B cell (primary cell): ENCODE measurements around the gene ANKRD10. TPM values are rescaled to one million over a fixed set of nuclear protein-coding genes. Genes with fewer than 3 reads are reported as not detected.

ENCODE experiments used
- ATAC-seq: fragments of 200-7000 bp; cut with Tn5 transposase; one replicate; pipeline ENCODE4 v1.10.0; 2021; ENCODE audit warnings: low read depth, mild to moderate bottlenecking, moderate number of reproducible peaks, moderate library complexity
- CTCF ChIA-PET: fragments of 350-600 bp; sonication (Branson Sonifier 250); formaldehyde crosslinking; loops from one replicate; lab custom pipeline; 2021; ENCODE audit warnings: antibody characterized with exemption, inconsistent platforms; lab: Charles Lee
- POLR2A ChIA-PET: fragments of 350-600 bp; sonication (Branson Sonifier 250); formaldehyde crosslinking; loops from one replicate; lab custom pipeline; 2021; ENCODE audit warnings: antibody characterized with exemption; lab: Charles Lee
- DNase-seq: peaks from one replicate; pipeline ENCODE4 v3.0.0; 2013
- H2AFZ ChIP-seq: 2 replicates; pipeline ENCODE4 v1.6.1; 2012; ENCODE audit warnings: mild to moderate bottlenecking, low read depth, low read length; ENCODE audit not compliant: insufficient read depth, poor library complexity, severe bottlenecking
- H3K27ac ChIP-seq, 2 donors: 1 replicate in 1 of 2; 2 replicates in 1 of 2; pipeline ENCODE4 v1.5.1; 2012 to 2013; ENCODE audit warnings: low read length in 2 of 2, mild to moderate bottlenecking in 2 of 2, moderate library complexity in 1 of 2
- H3K27me3 ChIP-seq, 4 experiments: fragments of 200-600 bp in 1 of 4; sonication (generic) in 1 of 4; replicated peaks in 1 of 4; 1 replicate in 2 of 4; 2 replicates in 2 of 4; pipeline versions ENCODE4 v1.6.1 to v1.7.0; 2013 to 2016; ENCODE audit warnings: low read length in 3 of 4, mild to moderate bottlenecking in 2 of 4, mixed read lengths in 1 of 4, moderate library complexity in 1 of 4; ENCODE audit not compliant: insufficient read depth in 4 of 4, control insufficient read depth in 3 of 4; ENCODE audit errors: control extremely low read depth in 1 of 4
- H3K36me3 ChIP-seq, 2 experiments: replicated peaks in 1 of 2; 1 replicate in 1 of 2; 2 replicates in 1 of 2; pipeline versions ENCODE4 v1.6.1 to v1.7.1; 2013; ENCODE audit warnings: low read length in 1 of 2; ENCODE audit not compliant: insufficient read depth in 2 of 2, control insufficient read depth in 1 of 2; ENCODE audit errors: control extremely low read depth in 1 of 2, extremely low read depth in 1 of 2
- H3K4me1 ChIP-seq, 2 donors: fragments of 200-600 bp in 1 of 2; sonication (generic) in 1 of 2; 1 replicate in 1 of 2; 2 replicates in 1 of 2; pipeline versions ENCODE4 v1.5.1 to v1.6.1; 2013 to 2017; ENCODE audit warnings: low read length in 2 of 2; ENCODE audit not compliant: control insufficient read depth in 2 of 2, insufficient read depth in 2 of 2
- H3K4me2 ChIP-seq: replicated peaks from 2 replicates; pipeline ENCODE3; 2012; ENCODE audit warnings: mild to moderate bottlenecking, low read depth, low read length; ENCODE audit not compliant: poor library complexity, severe bottlenecking
- H3K4me3 ChIP-seq, 5 experiments: fragments of 200-600 bp in 1 of 5; sonication (generic) in 1 of 5; 1 replicate in 3 of 5; 2 replicates in 2 of 5; pipeline versions ENCODE4 v1.5.1 to v1.7.0; 2011 to 2016; ENCODE audit warnings: low read length in 4 of 5, mild to moderate bottlenecking in 4 of 5, low read depth in 2 of 5, control low read depth in 1 of 5, moderate library complexity in 1 of 5; ENCODE audit not compliant: insufficient read depth in 1 of 5; ENCODE audit errors: control extremely low read depth in 1 of 5, extremely low read depth in 1 of 5
- H3K79me2 ChIP-seq: fragments of 200-600 bp; sonication (generic); one replicate; pipeline ENCODE4 v1.6.0; 2016; ENCODE audit warnings: low read length; ENCODE audit not compliant: control insufficient read depth, insufficient read depth
- H3K9ac ChIP-seq: fragments of 200-600 bp; sonication (generic); 2 replicates; pipeline ENCODE4 v1.6.1; 2017; ENCODE audit warnings: mild to moderate bottlenecking, low read length, moderate library complexity
- H3K9me3 ChIP-seq, 3 donors: one replicate each; pipeline versions ENCODE4 v1.6.1 to v1.7.1; 2013; ENCODE audit warnings: low read length in 2 of 3; ENCODE audit not compliant: control insufficient read depth in 2 of 3, insufficient read depth in 1 of 3; ENCODE audit errors: control extremely low read depth in 1 of 3
- H4K20me1 ChIP-seq: 2 replicates; pipeline ENCODE4 v1.6.0; 2012; ENCODE audit warnings: mild to moderate bottlenecking, low read length; ENCODE audit not compliant: insufficient read depth, control insufficient read depth, poor library complexity, severe bottlenecking
- H3K27ac Mint-ChIP-seq: one replicate; pipeline ENCODE4 v1.8.0; 2021; ENCODE audit warnings: mixed read lengths
- H3K27me3 Mint-ChIP-seq: one replicate; pipeline ENCODE4 v1.8.0; 2021; ENCODE audit warnings: mixed read lengths
- H3K4me1 Mint-ChIP-seq: one replicate; pipeline ENCODE4 v1.8.0; 2021; ENCODE audit warnings: mixed read lengths
- H3K4me3 Mint-ChIP-seq: one replicate; pipeline ENCODE4 v1.8.0; 2021; ENCODE audit warnings: mixed read lengths
- H3K9me3 Mint-ChIP-seq: one replicate; pipeline ENCODE4 v1.8.0; 2022; ENCODE audit warnings: mixed read lengths; ENCODE audit not compliant: insufficient read depth
- EZH2 ChIP-seq: IDR thresholded peaks from 2 replicates; pipeline ENCODE4 v1.6.1; 2012; ENCODE audit warnings: borderline replicate concordance, low read depth, mild to moderate bottlenecking, moderate library complexity, low read length; ENCODE audit not compliant: insufficient read depth, poor library complexity, severe bottlenecking
- WGBS: methylation state at CpG from one replicate; pipeline ENCODE4 v1.1.5; 2013; ENCODE audit warnings: missing lambda C conversion rate; ENCODE audit not compliant: insufficient coverage; 5-methylcytosine and 5-hydroxymethylcytosine counted together
- intact Hi-C: fragments of 100-400 bp; cut with micrococcal nuclease; formaldehyde crosslinking; loops from one replicate; pipeline ENCODE4 v1.10.0; 2022
- polyA plus RNA-seq: library from polyadenylated mRNA; depleted of rRNA; stranded (reverse); fragments of >200 nt; gene quantifications from 2 replicates; pipeline ENCODE4 v1.2.3, GENCODE V29; 2012
- total RNA-seq, 2 donors: library from RNA; stranded (reverse); fragments of 120-200 nt in 1 of 2; gene quantifications; 1 replicate in 1 of 2; 2 replicates in 1 of 2; pipeline versions ENCODE4 v1.2.3 to v1.2.4, GENCODE V29; 2013 to 2022
- TF ChIP-seq, protein P1 (sequence below): fragments of 200-600 bp; IDR thresholded peaks from one replicate; pipeline ENCODE4 v1.8.0; 2022; ENCODE audit warnings: antibody characterized with exemption, mild to moderate bottlenecking

Gene ANKRD10
- total and polyA plus RNA-seq, 2 donors (not counting 1 experiment from before 2014, with no cell fraction given): 142 to 256 TPM

DNA sequence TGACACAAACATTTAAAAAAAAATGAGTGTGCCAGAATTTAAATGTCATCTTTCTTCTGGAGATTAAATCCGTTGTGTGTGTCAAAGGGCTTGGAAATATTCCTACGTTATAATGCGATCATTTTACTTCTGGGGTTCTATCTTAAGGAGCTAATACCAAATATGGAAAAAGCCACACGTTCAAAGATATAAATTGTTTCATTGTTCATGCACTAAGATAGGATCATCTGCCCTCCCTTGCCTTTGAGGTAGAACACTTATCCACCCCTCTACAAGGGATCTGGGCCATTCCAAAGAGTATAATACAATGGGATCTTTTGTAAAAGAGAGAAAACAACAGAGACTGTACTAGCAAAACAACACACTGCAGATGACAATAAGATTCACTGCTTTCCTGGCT is 64.9 kb downstream of the ANKRD10 start:
- no peak overlapping the region for H3K27ac Mint-ChIP-seq
- no peaks in the 10 kb centered on the region for H3K36me3 ChIP-seq
- H3K79me2 ChIP-seq: no peaks in the 10 kb centered on the region
- H3K9me3 Mint-ChIP-seq: no peaks in the 10 kb centered on the region
- CTCF ChIA-PET: no interaction called here
- WGBS: no CpG with 5 or more reads among the region's 4 CpGs
- ATAC-seq (no peak), DNase-seq (no peak)
- H4K20me1 ChIP-seq: no peaks in the 10 kb centered on the region
- no peak overlapping the region for H3K4me3 Mint-ChIP-seq
- H3K4me3 ChIP-seq: no peak overlapping the region
- peaks cover 35% of the 10 kb centered on the region for H3K27me3 Mint-ChIP-seq
- no peaks in the 10 kb centered on the region for H3K4me1 ChIP-seq
- no peaks in the 10 kb centered on the region for H3K9me3 ChIP-seq
- TF ChIP-seq, protein P1, sequence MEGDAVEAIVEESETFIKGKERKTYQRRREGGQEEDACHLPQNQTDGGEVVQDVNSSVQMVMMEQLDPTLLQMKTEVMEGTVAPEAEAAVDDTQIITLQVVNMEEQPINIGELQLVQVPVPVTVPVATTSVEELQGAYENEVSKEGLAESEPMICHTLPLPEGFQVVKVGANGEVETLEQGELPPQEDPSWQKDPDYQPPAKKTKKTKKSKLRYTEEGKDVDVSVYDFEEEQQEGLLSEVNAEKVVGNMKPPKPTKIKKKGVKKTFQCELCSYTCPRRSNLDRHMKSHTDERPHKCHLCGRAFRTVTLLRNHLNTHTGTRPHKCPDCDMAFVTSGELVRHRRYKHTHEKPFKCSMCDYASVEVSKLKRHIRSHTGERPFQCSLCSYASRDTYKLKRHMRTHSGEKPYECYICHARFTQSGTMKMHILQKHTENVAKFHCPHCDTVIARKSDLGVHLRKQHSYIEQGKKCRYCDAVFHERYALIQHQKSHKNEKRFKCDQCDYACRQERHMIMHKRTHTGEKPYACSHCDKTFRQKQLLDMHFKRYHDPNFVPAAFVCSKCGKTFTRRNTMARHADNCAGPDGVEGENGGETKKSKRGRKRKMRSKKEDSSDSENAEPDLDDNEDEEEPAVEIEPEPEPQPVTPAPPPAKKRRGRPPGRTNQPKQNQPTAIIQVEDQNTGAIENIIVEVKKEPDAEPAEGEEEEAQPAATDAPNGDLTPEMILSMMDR: no peak
- no peak for TF ChIP-seq EZH2
- no peak overlapping the region for H3K9ac ChIP-seq
- H3K4me1 Mint-ChIP-seq: no peaks in the 10 kb centered on the region
- peaks cover 0 to 17% (median 6%) of the 10 kb centered on the region in 4 experiments for H3K27me3 ChIP-seq
- no peak overlapping the region for H3K27ac ChIP-seq
- intact Hi-C loops: no loop called here
- H3K4me2 ChIP-seq: no peak overlapping the region
- H2AFZ ChIP-seq: no peak overlapping the region
- POLR2A ChIA-PET: interaction anchor here (0.7 kb wide), 1 partner anchor 157 kb away, joined by 3 read pairs; no protein-coding TSS in a partner anchor

DNA sequence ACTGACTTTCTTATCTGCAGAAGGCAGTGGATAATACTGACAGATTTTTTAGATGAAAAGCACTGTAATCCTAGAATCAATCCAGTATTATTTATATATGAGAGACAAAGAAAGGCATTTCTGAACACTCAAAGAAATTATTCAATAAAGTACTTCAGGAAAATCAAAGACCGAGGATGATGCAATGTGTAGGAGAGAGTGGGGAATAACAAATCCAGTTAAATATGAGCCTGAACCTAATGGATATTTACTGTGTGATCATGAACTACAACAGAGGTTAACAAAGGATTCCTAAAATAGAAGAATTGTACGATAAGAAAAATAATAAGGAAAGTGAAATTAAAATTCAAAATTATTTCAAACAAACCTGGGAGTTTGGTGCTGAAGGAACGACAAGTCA is 69.3 kb downstream of the ANKRD10 start:
- no peaks in the 10 kb centered on the region for H4K20me1 ChIP-seq
- DNase-seq: no peak
- no peak overlapping the region for H3K9ac ChIP-seq
- peaks cover 0 to 22% (median 12%) of the 10 kb centered on the region in 4 experiments for H3K27me3 ChIP-seq
- no peaks in the 10 kb centered on the region for H3K36me3 ChIP-seq
- H3K4me3 Mint-ChIP-seq: no peak overlapping the region
- H3K27ac ChIP-seq: no peak overlapping the region
- no peak overlapping the region for H3K27ac Mint-ChIP-seq
- H3K9me3 ChIP-seq: no peaks in the 10 kb centered on the region
- no peak for TF ChIP-seq EZH2
- TF ChIP-seq, protein P1: no peak
- no CpG with 5 or more reads among the region's 3 CpGs for WGBS
- H3K27me3 Mint-ChIP-seq: peaks cover 48% of the 10 kb centered on the region
- H3K79me2 ChIP-seq: no peaks in the 10 kb centered on the region
- H3K9me3 Mint-ChIP-seq: no peaks in the 10 kb centered on the region
- no peak for ATAC-seq
- H3K4me2 ChIP-seq: no peak overlapping the region
- no peaks in the 10 kb centered on the region for H3K4me1 Mint-ChIP-seq
- ChIA-PET POLR2A (no interaction called here), CTCF (no interaction called here)
- H2AFZ ChIP-seq: no peak overlapping the region
- H3K4me1 ChIP-seq: no peaks in the 10 kb centered on the region
- intact Hi-C loops: no loop called here
- no peak overlapping the region for H3K4me3 ChIP-seq
